IMR-90 (cell line): ENCODE data around the gene NOTO. TPM values are rescaled to one million over a fixed set of nuclear protein-coding genes. Genes with fewer than 3 reads are reported as not detected.

Experiments
- ATAC-seq: fragments of 200-7000 bp; cut with Tn5 transposase; 2 replicates; pipeline ENCODE4 v1.9.1; 2020; ENCODE audit warnings: low read depth, mild to moderate bottlenecking, moderate library complexity
- BruUV-seq: library from RNA; stranded (reverse); fragments of 400-500 nt; replicated peaks from 2 replicates; lab custom pipeline; 2021; lab: Mats Ljungman, UMichigan
- CTCF ChIA-PET: fragments of 300-600 bp; formaldehyde crosslinking; extraction: SDS; loops from one replicate; lab custom pipeline; 2021; ENCODE audit warnings: antibody characterized with exemption; lab: Yijun Ruan, JAX
- POLR2A ChIA-PET: fragments of 300-600 bp; sonication (Branson Sonifier 250); formaldehyde crosslinking; loops from one replicate; lab custom pipeline; 2022; ENCODE audit warnings: antibody characterized with exemption; ENCODE audit not compliant: unreplicated experiment; lab: Charles Lee
- DNase-seq: peaks from one replicate; pipeline ENCODE4 v3.0.0; 2013
- H2AFZ ChIP-seq: replicated peaks from 2 replicates; pipeline ENCODE3; 2013; ENCODE audit warnings: low read length, mild to moderate bottlenecking; ENCODE audit not compliant: poor library complexity
- H2AK5ac ChIP-seq: 2 replicates; pipeline ENCODE4 v1.6.1; 2013; ENCODE audit warnings: low read depth, low read length, inconsistent platforms
- H2AK9ac ChIP-seq: replicated peaks from 2 replicates; pipeline ENCODE3; 2013; ENCODE audit warnings: mild to moderate bottlenecking, low read depth, low read length, moderate library complexity; ENCODE audit not compliant: poor library complexity
- H2BK120ac ChIP-seq: 2 replicates; pipeline ENCODE4 v1.6.1; 2013; ENCODE audit warnings: low read depth, low read length, inconsistent platforms
- H2BK15ac ChIP-seq: 3 replicates; pipeline ENCODE4 v1.6.1; 2013; ENCODE audit warnings: low read depth, low read length, inconsistent platforms
- H2BK20ac ChIP-seq: 2 replicates; pipeline ENCODE4 v1.6.1; 2013; ENCODE audit warnings: low read depth, mild to moderate bottlenecking, inconsistent platforms, low read length, moderate library complexity
- H2BK5ac ChIP-seq: 2 replicates; pipeline ENCODE4 v1.6.1; 2013; ENCODE audit warnings: mild to moderate bottlenecking, low read depth, low read length, inconsistent platforms; ENCODE audit not compliant: poor library complexity, severe bottlenecking
- H3K14ac ChIP-seq: replicated peaks from 2 replicates; pipeline ENCODE4 v1.6.1; 2013; ENCODE audit warnings: low read depth, low read length, inconsistent platforms
- H3K18ac ChIP-seq: 2 replicates; pipeline ENCODE4 v1.6.1; 2013; ENCODE audit warnings: low read depth, low read length, control low read depth
- H3K23ac ChIP-seq: 2 replicates; pipeline ENCODE4 v1.6.1; 2013; ENCODE audit warnings: low read depth, low read length, inconsistent platforms
- H3K27ac ChIP-seq: 2 replicates; pipeline ENCODE4 v1.5.1; 2013; ENCODE audit warnings: mild to moderate bottlenecking, control low read depth, low read length; ENCODE audit not compliant: insufficient read depth
- H3K27me3 ChIP-seq: 2 replicates; pipeline ENCODE4 v1.6.1; 2013; ENCODE audit warnings: low read length; ENCODE audit not compliant: control insufficient read depth, insufficient read depth
- H3K36me3 ChIP-seq: 2 replicates; pipeline ENCODE4 v1.6.1; 2013; ENCODE audit warnings: low read length, mixed read lengths; ENCODE audit not compliant: control insufficient read depth, insufficient read depth
- H3K4ac ChIP-seq: 2 replicates; pipeline ENCODE4 v1.6.1; 2013; ENCODE audit warnings: low read depth, low read length, inconsistent platforms
- H3K4me1 ChIP-seq: 2 replicates; pipeline ENCODE4 v1.6.1; 2013; ENCODE audit warnings: low read length, mixed read lengths; ENCODE audit not compliant: control insufficient read depth, insufficient read depth
- H3K4me2 ChIP-seq: 2 replicates; pipeline ENCODE4 v1.6.1; 2013; ENCODE audit warnings: low read depth, mild to moderate bottlenecking, control low read depth, low read length, moderate library complexity
- H3K4me3 ChIP-seq: 2 replicates; pipeline ENCODE4 v1.5.1; 2013; ENCODE audit warnings: low read depth, mild to moderate bottlenecking, control low read depth, low read length, moderate library complexity; ENCODE audit not compliant: insufficient read depth
- H3K56ac ChIP-seq: 2 replicates; pipeline ENCODE4 v1.6.1; 2013; ENCODE audit warnings: low read length, inconsistent platforms; ENCODE audit not compliant: insufficient read depth; ENCODE audit errors: extremely low read depth
- H3K79me1 ChIP-seq, 2 experiments: 2 replicates each; pipeline ENCODE4 v1.6.1; 2013; ENCODE audit warnings: low read length in 2 of 2, inconsistent platforms in 1 of 2, low read depth in 1 of 2
- H3K9ac ChIP-seq: 2 replicates; pipeline ENCODE4 v1.6.1; 2013; ENCODE audit warnings: low read depth, low read length, control low read depth
- H3K9me1 ChIP-seq: 2 replicates; pipeline ENCODE4 v1.6.1; 2013; ENCODE audit warnings: low read length, inconsistent platforms; ENCODE audit not compliant: insufficient read depth
- H3K9me3 ChIP-seq: 2 replicates; pipeline ENCODE4 v1.6.1; 2013; ENCODE audit warnings: low read length; ENCODE audit not compliant: control insufficient read depth, insufficient read depth
- H4K20me1 ChIP-seq: 2 replicates; pipeline ENCODE4 v1.6.1; 2013; ENCODE audit warnings: low read length, inconsistent platforms; ENCODE audit not compliant: insufficient read depth
- H4K5ac ChIP-seq: 2 replicates; pipeline ENCODE4 v1.6.1; 2013; ENCODE audit warnings: mild to moderate bottlenecking, low read depth, low read length, control low read depth
- H4K8ac ChIP-seq, 2 experiments: 2 replicates each; pipeline ENCODE4 v1.6.1; 2013; ENCODE audit warnings: low read depth in 2 of 2, low read length in 2 of 2, control low read depth in 1 of 2, inconsistent platforms in 1 of 2
- H4K91ac ChIP-seq: 2 replicates; pipeline ENCODE4 v1.6.1; 2013; ENCODE audit warnings: low read depth, low read length, inconsistent platforms; ENCODE audit not compliant: insufficient read depth
- BHLHE40 ChIP-seq: fragments of 150-350 bp; IDR thresholded peaks from 2 replicates; pipeline ENCODE4 v1.6.1; 2016; ENCODE audit warnings: mild to moderate bottlenecking, low read depth, low read length
- CEBPB ChIP-seq: IDR thresholded peaks from 2 replicates; pipeline ENCODE4 v1.6.1; 2012; ENCODE audit warnings: low read depth, low read length, improper control_type of control experiment
- CHD1 ChIP-seq: IDR thresholded peaks from 2 replicates; pipeline ENCODE4 v1.6.1; 2012; ENCODE audit warnings: low read depth, low read length, improper control_type of control experiment
- FOS ChIP-seq: fragments of 150-350 bp; IDR thresholded peaks from 2 replicates; pipeline ENCODE4 v1.6.1; 2016; ENCODE audit warnings: low read depth, low read length
- MAFK ChIP-seq: IDR thresholded peaks from 2 replicates; pipeline ENCODE4 v1.6.1; 2012; ENCODE audit warnings: low read depth, low read length, improper control_type of control experiment
- MAZ ChIP-seq: IDR thresholded peaks from 2 replicates; pipeline ENCODE4 v1.6.1; 2012; ENCODE audit warnings: low read depth, mild to moderate bottlenecking, low read length, improper control_type of control experiment, moderate library complexity, borderline replicate concordance
- MXI1 ChIP-seq: IDR thresholded peaks from 2 replicates; pipeline ENCODE4 v1.6.1; 2012; ENCODE audit warnings: low read depth, mild to moderate bottlenecking, low read length, moderate library complexity, borderline replicate concordance
- NFE2L2 ChIP-seq: fragments of 150-350 bp; IDR thresholded peaks from 2 replicates; pipeline ENCODE4 v1.6.1; 2016; ENCODE audit warnings: low read depth, mild to moderate bottlenecking, low read length
- POLR2A ChIP-seq: IDR thresholded peaks from 2 replicates; pipeline ENCODE4 v1.6.1; 2012; ENCODE audit warnings: mild to moderate bottlenecking, low read depth, low read length
- RAD21 ChIP-seq: IDR thresholded peaks from 2 replicates; pipeline ENCODE4 v1.6.1; 2012; ENCODE audit warnings: low read length, improper control_type of control experiment
- RCOR1 ChIP-seq: IDR thresholded peaks from 2 replicates; pipeline ENCODE4 v1.6.1; 2012; ENCODE audit warnings: mild to moderate bottlenecking, low read length, improper control_type of control experiment; ENCODE audit not compliant: insufficient replicate concordance
- RFX5 ChIP-seq: IDR thresholded peaks from 2 replicates; pipeline ENCODE4 v1.8.0; 2012; ENCODE audit warnings: low read depth, mild to moderate bottlenecking, low read length, moderate library complexity
- SMC3 ChIP-seq: fragments of 150-350 bp; IDR thresholded peaks from 2 replicates; pipeline ENCODE4 v1.6.1; 2016; ENCODE audit warnings: low read depth, mild to moderate bottlenecking, antibody characterized with exemption, low read length, moderate library complexity
- WGBS, 2 experiments: methylation state at CpG; one replicate each; pipeline versions ENCODE4 v1.1.5 to v1.1.7; 2013; ENCODE audit warnings: missing lambda C conversion rate in 2 of 2; ENCODE audit not compliant: insufficient read length in 1 of 2; ENCODE audit errors: extremely low coverage in 2 of 2; 5-methylcytosine and 5-hydroxymethylcytosine counted together
- dilution Hi-C: fragments of 300-500 bp; cut with HindIII; formaldehyde crosslinking; loops from one replicate; pipeline ENCODE4 v1.14.3; 2018; ENCODE audit warnings: low sequenced_read_pairs; ENCODE audit not compliant: unreplicated experiment
- in situ Hi-C: fragments of 300-500 bp; cut with MboI; formaldehyde crosslinking; loops from 3 replicates; pipeline ENCODE4 v1.14.3; 2019; ENCODE audit warnings: low sequenced_read_pairs, inconsistent platforms, mixed read lengths
- intact Hi-C: fragments of 100-400 bp; cut with micrococcal nuclease; formaldehyde crosslinking; loops from 2 replicates; pipeline ENCODE4 v1.10.0; 2022
- polyA plus RNA-seq, 3 experiments: library from polyadenylated mRNA; depleted of rRNA; stranded (reverse); fragments of >200 nt; gene quantifications; 2 replicates each; pipeline ENCODE4 v1.2.3, GENCODE V29; 2012; ENCODE audit warnings: low replicate concordance in 1 of 3
- total RNA-seq: library from RNA; depleted of rRNA; stranded (reverse); fragments of >200 nt; gene quantifications from 2 replicates; pipeline ENCODE4 v1.2.3, GENCODE V29; 2012
- TF ChIP-seq, protein P1 (sequence below): fragments of 150-350 bp; IDR thresholded peaks from 2 replicates; pipeline ENCODE4 v1.6.1; 2017; ENCODE audit warnings: mild to moderate bottlenecking, antibody characterized with exemption, low read length, low read depth
- TF ChIP-seq, protein P2 (sequence below): conservative IDR thresholded peaks from 2 replicates; pipeline ENCODE4 v1.5.1; 2012; ENCODE audit warnings: mild to moderate bottlenecking, low read depth, low read length, improper control_type of control experiment
- TF ChIP-seq, protein P3 (sequence below): fragments of 150-350 bp; IDR thresholded peaks from 2 replicates; pipeline ENCODE4 v1.6.1; 2016; ENCODE audit warnings: low read depth, mild to moderate bottlenecking, low read length, moderate library complexity, borderline replicate concordance

Gene NOTO
- total and polyA plus RNA-seq, 2 of the 4 experiments (the other 2 are of a cell fraction), result not detected

DNA sequence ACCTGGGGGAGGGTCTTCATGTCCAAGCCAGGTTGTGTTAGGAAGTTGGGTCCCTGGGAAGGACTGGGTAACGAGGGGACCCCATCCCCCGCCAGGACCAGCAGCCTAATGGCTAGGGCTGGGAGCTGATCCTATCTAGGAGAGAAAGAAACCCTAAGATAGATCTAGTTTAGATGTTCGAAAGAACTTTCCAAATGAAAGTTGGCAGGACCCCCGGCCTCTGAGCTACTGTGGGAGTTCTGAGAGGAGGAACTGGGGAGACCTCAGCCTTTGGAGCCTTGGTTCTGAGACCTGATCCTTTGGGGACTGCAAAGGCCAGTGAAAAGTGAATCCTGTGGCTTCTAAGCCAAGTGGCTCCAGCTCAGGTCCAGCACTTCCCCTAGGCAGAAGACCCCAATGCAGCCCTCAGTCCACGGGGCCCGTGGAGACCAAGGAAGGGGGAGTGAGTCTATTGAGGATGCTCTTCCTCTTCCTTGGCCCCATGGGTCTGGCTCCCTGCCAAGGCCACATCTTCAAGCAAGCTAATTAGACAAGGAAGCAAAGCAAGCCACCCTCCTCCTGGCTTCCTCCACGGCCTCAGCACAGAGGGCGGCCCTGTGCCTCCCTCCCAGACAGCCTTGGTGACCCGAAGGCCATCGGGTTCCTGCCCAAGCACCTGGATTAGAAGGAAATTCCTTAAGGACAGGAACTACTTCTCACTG is 55.2 kb downstream of the NOTO start:
- POLR2A ChIA-PET, result no interaction called here

More for the DNA sequence above, 55.2 kb downstream of the NOTO start:
- Histone ChIP-seq H3K9ac (no peak overlapping the region), H4K8ac (no peak overlapping the region), H4K5ac (no peak overlapping the region), H3K36me3 (peaks cover 26% of the 10 kb centered on the region), H4K20me1 (peaks cover 8% of the 10 kb centered on the region), H3K9me1 (peaks cover 7% of the 10 kb centered on the region; the same call in 1 of the 2 replicates), H3K27ac (no peak overlapping the region), H3K14ac (no peak overlapping the region), H3K27me3 (no peaks in the 10 kb centered on the region), H2BK15ac (no peak overlapping the region), H3K79me1 (no peaks in the 10 kb centered on the region; a peak in 1 of 4 replicates), H3K4ac (no peak overlapping the region), H3K4me2 (no peak overlapping the region), H2AK9ac (no peak overlapping the region), H4K91ac (no peak overlapping the region), H3K56ac (no peak overlapping the region), H3K23ac (no peak overlapping the region), H2AFZ (no peak overlapping the region), H3K4me3 (no peak overlapping the region), H2BK5ac (no peak overlapping the region), H3K4me1 (no peaks in the 10 kb centered on the region), H2BK120ac (no peak overlapping the region), H2BK20ac (no peak overlapping the region), H3K18ac (no peak overlapping the region), H2AK5ac (no peak overlapping the region), H3K9me3 (no peaks in the 10 kb centered on the region)
- dilution Hi-C loops (no loop called here), intact Hi-C loops (no loop called here), in situ Hi-C loops (no loop called here)
- no peak for TF ChIP-seq CHD1
- no peak for TF ChIP-seq NFE2L2
- no peak for TF ChIP-seq BHLHE40
- TF ChIP-seq MAZ, result no peak
- TF ChIP-seq MAFK, result no peak
- TF ChIP-seq, protein P1, sequence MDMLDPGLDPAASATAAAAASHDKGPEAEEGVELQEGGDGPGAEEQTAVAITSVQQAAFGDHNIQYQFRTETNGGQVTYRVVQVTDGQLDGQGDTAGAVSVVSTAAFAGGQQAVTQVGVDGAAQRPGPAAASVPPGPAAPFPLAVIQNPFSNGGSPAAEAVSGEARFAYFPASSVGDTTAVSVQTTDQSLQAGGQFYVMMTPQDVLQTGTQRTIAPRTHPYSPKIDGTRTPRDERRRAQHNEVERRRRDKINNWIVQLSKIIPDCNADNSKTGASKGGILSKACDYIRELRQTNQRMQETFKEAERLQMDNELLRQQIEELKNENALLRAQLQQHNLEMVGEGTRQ, result no peak
- no peak for TF ChIP-seq MXI1
- TF ChIP-seq, protein P2, sequence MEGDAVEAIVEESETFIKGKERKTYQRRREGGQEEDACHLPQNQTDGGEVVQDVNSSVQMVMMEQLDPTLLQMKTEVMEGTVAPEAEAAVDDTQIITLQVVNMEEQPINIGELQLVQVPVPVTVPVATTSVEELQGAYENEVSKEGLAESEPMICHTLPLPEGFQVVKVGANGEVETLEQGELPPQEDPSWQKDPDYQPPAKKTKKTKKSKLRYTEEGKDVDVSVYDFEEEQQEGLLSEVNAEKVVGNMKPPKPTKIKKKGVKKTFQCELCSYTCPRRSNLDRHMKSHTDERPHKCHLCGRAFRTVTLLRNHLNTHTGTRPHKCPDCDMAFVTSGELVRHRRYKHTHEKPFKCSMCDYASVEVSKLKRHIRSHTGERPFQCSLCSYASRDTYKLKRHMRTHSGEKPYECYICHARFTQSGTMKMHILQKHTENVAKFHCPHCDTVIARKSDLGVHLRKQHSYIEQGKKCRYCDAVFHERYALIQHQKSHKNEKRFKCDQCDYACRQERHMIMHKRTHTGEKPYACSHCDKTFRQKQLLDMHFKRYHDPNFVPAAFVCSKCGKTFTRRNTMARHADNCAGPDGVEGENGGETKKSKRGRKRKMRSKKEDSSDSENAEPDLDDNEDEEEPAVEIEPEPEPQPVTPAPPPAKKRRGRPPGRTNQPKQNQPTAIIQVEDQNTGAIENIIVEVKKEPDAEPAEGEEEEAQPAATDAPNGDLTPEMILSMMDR, result no peak
- TF ChIP-seq RCOR1, result no peak
- no peak for TF ChIP-seq POLR2A
- no peak for TF ChIP-seq SMC3
- TF ChIP-seq, protein P3, sequence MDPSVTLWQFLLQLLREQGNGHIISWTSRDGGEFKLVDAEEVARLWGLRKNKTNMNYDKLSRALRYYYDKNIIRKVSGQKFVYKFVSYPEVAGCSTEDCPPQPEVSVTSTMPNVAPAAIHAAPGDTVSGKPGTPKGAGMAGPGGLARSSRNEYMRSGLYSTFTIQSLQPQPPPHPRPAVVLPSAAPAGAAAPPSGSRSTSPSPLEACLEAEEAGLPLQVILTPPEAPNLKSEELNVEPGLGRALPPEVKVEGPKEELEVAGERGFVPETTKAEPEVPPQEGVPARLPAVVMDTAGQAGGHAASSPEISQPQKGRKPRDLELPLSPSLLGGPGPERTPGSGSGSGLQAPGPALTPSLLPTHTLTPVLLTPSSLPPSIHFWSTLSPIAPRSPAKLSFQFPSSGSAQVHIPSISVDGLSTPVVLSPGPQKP, result no peak
- TF ChIP-seq CEBPB, result no peak
- no peak for TF ChIP-seq FOS
- no peak for TF ChIP-seq RFX5
- no peak for TF ChIP-seq RAD21
- DNase-seq (no peak), ATAC-seq (no peak)
- CTCF ChIA-PET, result no interaction called here
- 90% methylated on average over 2 of the region's 10 CpGs; no CpG with 5 or more reads in 1 of the 2 experiments for WGBS, 2 experiments
- BruUV-seq, result no TSS peak
